H9 (cell line): Measurements from ENCODE around the gene ZBTB47. TPM values are rescaled to one million over a fixed set of nuclear protein-coding genes. Genes with fewer than 3 reads are reported as not detected.

Source experiments
- DNase-seq: peaks from one replicate; pipeline ENCODE4 v3.0.0-alpha.2; 2017
- H2AFZ ChIP-seq: one replicate; pipeline ENCODE4 v1.6.1; 2013; ENCODE audit warnings: mild to moderate bottlenecking, low read length, control low read depth, moderate library complexity
- H2AK5ac ChIP-seq: 2 replicates; pipeline ENCODE4 v1.6.1; 2013; ENCODE audit warnings: low read length, control low read depth, mixed read lengths; ENCODE audit not compliant: insufficient read length
- H2BK120ac ChIP-seq: one replicate; pipeline ENCODE4 v1.6.1; 2013; ENCODE audit warnings: low read depth, mild to moderate bottlenecking, low read length, control low read depth, inconsistent platforms; ENCODE audit not compliant: poor library complexity, severe bottlenecking
- H2BK12ac ChIP-seq: 2 replicates; pipeline ENCODE4 v1.6.1; 2013; ENCODE audit warnings: low read length, control low read depth, mixed read lengths, low read depth; ENCODE audit not compliant: insufficient read length
- H2BK15ac ChIP-seq: 2 replicates; pipeline ENCODE4 v1.6.1; 2013; ENCODE audit warnings: low read depth, low read length, control low read depth
- H2BK20ac ChIP-seq: one replicate; pipeline ENCODE4 v1.6.1; 2013; ENCODE audit warnings: low read depth, mild to moderate bottlenecking, low read length, control low read depth, inconsistent platforms; ENCODE audit not compliant: poor library complexity, severe bottlenecking
- H2BK5ac ChIP-seq: 2 replicates; pipeline ENCODE4 v1.6.1; 2013; ENCODE audit warnings: low read length, control low read depth, mixed read lengths; ENCODE audit not compliant: insufficient read length
- H3K14ac ChIP-seq: 2 replicates; pipeline ENCODE4 v1.6.1; 2013; ENCODE audit warnings: low read length, control low read depth; ENCODE audit not compliant: insufficient read depth
- H3K18ac ChIP-seq: 2 replicates; pipeline ENCODE4 v1.6.1; 2013; ENCODE audit warnings: low read depth, mild to moderate bottlenecking, mixed read lengths, low read length, control low read depth; ENCODE audit not compliant: insufficient read length
- H3K23ac ChIP-seq: 2 replicates; pipeline ENCODE4 v1.6.1; 2013; ENCODE audit warnings: low read length, control low read depth, mixed read lengths, low read depth; ENCODE audit not compliant: insufficient read length
- H3K23me2 ChIP-seq: 2 replicates; pipeline ENCODE4 v1.6.1; 2013; ENCODE audit warnings: low read depth, mild to moderate bottlenecking, mixed read lengths, low read length, control low read depth; ENCODE audit not compliant: insufficient read length, poor library complexity, severe bottlenecking
- H3K27ac ChIP-seq: 2 replicates; pipeline ENCODE4 v1.5.1; 2013; ENCODE audit warnings: low read length, control low read depth, mixed read lengths, low read depth; ENCODE audit not compliant: insufficient read length
- H3K27me3 ChIP-seq: 2 replicates; pipeline ENCODE4 v1.6.1; 2013; ENCODE audit warnings: low read length, control low read depth, inconsistent platforms; ENCODE audit not compliant: insufficient read depth
- H3K4ac ChIP-seq: 2 replicates; pipeline ENCODE4 v1.6.1; 2013; ENCODE audit warnings: low read depth, mild to moderate bottlenecking, control low read depth, inconsistent platforms, low read length, moderate library complexity
- H3K4me1 ChIP-seq: 2 replicates; pipeline ENCODE4 v1.6.1; 2013; ENCODE audit warnings: low read length, control low read depth, inconsistent platforms; ENCODE audit not compliant: insufficient read depth
- H3K4me2 ChIP-seq: 2 replicates; pipeline ENCODE4 v1.6.1; 2013; ENCODE audit warnings: low read length, control low read depth, mixed read lengths; ENCODE audit not compliant: insufficient read length, insufficient read depth
- H3K56ac ChIP-seq: 2 replicates; pipeline ENCODE4 v1.6.1; 2013; ENCODE audit warnings: low read depth, mild to moderate bottlenecking, mixed read lengths, low read length, control low read depth; ENCODE audit not compliant: insufficient read length
- H3K79me1 ChIP-seq: 2 replicates; pipeline ENCODE4 v1.6.1; 2013; ENCODE audit warnings: low read depth, mild to moderate bottlenecking, moderate library complexity, low read length, control low read depth, inconsistent platforms; ENCODE audit not compliant: insufficient read depth, poor library complexity, severe bottlenecking
- H3K79me2 ChIP-seq: 2 replicates; pipeline ENCODE4 v1.6.1; 2013; ENCODE audit warnings: low read length, control low read depth, inconsistent platforms; ENCODE audit not compliant: insufficient read depth
- H3K9ac ChIP-seq: 2 replicates; pipeline ENCODE4 v1.6.1; 2013; ENCODE audit warnings: low read length, control low read depth, mixed read lengths; ENCODE audit not compliant: insufficient read length; ENCODE audit errors: extremely low read depth
- H3K9me3 ChIP-seq: one replicate; pipeline ENCODE4 v1.6.1; 2013; ENCODE audit warnings: low read depth, low read length, inconsistent platforms; ENCODE audit not compliant: control insufficient read depth
- H3T11ph ChIP-seq: one replicate; pipeline ENCODE4 v1.6.1; 2013; ENCODE audit warnings: mild to moderate bottlenecking, low read length, control low read depth, inconsistent platforms
- H4K20me1 ChIP-seq: one replicate; pipeline ENCODE4 v1.6.1; 2013; ENCODE audit not compliant: control insufficient read depth, insufficient read length, insufficient read depth
- H4K5ac ChIP-seq: 2 replicates; pipeline ENCODE4 v1.6.1; 2013; ENCODE audit warnings: low read depth, mild to moderate bottlenecking, mixed read lengths, low read length, control low read depth; ENCODE audit not compliant: insufficient read length
- H4K8ac ChIP-seq: replicated peaks from 2 replicates; pipeline ENCODE4 v1.6.1; 2013; ENCODE audit warnings: low read length, control low read depth, mixed read lengths, low read depth; ENCODE audit not compliant: insufficient read length
- H4K91ac ChIP-seq: 2 replicates; pipeline ENCODE4 v1.6.1; 2013; ENCODE audit warnings: low read depth, mild to moderate bottlenecking, moderate library complexity, mixed read lengths, low read length, control low read depth; ENCODE audit not compliant: insufficient read length
- H3K27ac Mint-ChIP-seq, 3 experiments: 2 replicates in 2 of 3; 3 replicates in 1 of 3; pipeline ENCODE4 v1.8.0; 2020 to 2021; ENCODE audit warnings: mixed read lengths in 3 of 3, mild to moderate bottlenecking in 1 of 3, moderate library complexity in 1 of 3
- H3K27me3 Mint-ChIP-seq: 2 replicates; pipeline ENCODE4 v1.8.0; 2021; ENCODE audit warnings: low read depth, mild to moderate bottlenecking, moderate library complexity, mixed read lengths
- H3K36me3 Mint-ChIP-seq, 3 experiments: 2 replicates in 2 of 3; 3 replicates in 1 of 3; pipeline ENCODE4 v1.8.0; 2020 to 2021; ENCODE audit warnings: low read depth in 3 of 3, mixed read lengths in 3 of 3; ENCODE audit not compliant: insufficient read depth in 1 of 3
- H3K4me1 Mint-ChIP-seq, 2 experiments: 2 replicates each; pipeline ENCODE4 v1.8.0; 2020; ENCODE audit warnings: mixed read lengths in 2 of 2
- H3K4me3 Mint-ChIP-seq, 2 experiments: 2 replicates in 1 of 2; 3 replicates in 1 of 2; pipeline ENCODE4 v1.8.0; 2020 to 2021; ENCODE audit warnings: mild to moderate bottlenecking in 2 of 2, mixed read lengths in 2 of 2, moderate library complexity in 1 of 2
- H3K9me3 Mint-ChIP-seq, 2 experiments: 2 replicates in 1 of 2; 3 replicates in 1 of 2; pipeline ENCODE4 v1.8.0; 2020; ENCODE audit warnings: mild to moderate bottlenecking in 2 of 2, mixed read lengths in 2 of 2, moderate library complexity in 1 of 2
- CTCF ChIP-seq: fragments of 200-600 bp; sonication (generic); conservative IDR thresholded peaks from 3 replicates; pipeline ENCODE4 v1.8.0; 2021; ENCODE audit warnings: antibody characterized with exemption, mild to moderate bottlenecking
- WGBS: extraction: QIAGEN DNeasy Blood & Tissue Kit; methylation state at CpG from one replicate; pipeline ENCODE4 v1.1.7; 2013; ENCODE audit warnings: missing lambda C conversion rate, low lambda C conversion rate, mixed read lengths; ENCODE audit not compliant: insufficient read length; ENCODE audit errors: extremely low coverage; 5-methylcytosine and 5-hydroxymethylcytosine counted together
- total RNA-seq: library from RNA; stranded (reverse); gene quantifications from 2 replicates; pipeline ENCODE4 v1.2.1, GENCODE V29; 2021

The ZBTB47 gene
- total RNA-seq, 1 experiment from 2014 or later = 3.6 TPM

- Mint-ChIP-seq H3K36me3 (peaks cover 3 to 21% (median 8%) of the 10 kb centered on the region in 3 experiments; a peak in 6 of 7 replicates), H3K4me1 (peaks cover 3 to 7% of the 10 kb centered on the region in 2 experiments; a peak in 3 of 4 replicates), H3K27ac (no peak overlapping the region), H3K4me3 (no peak overlapping the region), H3K27me3 (no peaks in the 10 kb centered on the region), H3K9me3 (no peaks in the 10 kb centered on the region)
- no peak overlapping the region for H3K18ac ChIP-seq
- H2BK15ac ChIP-seq = no peak overlapping the region
- no peak for DNase-seq
- no peak overlapping the region for H2BK12ac ChIP-seq
- H4K91ac ChIP-seq = no peak overlapping the region
- H2AK5ac ChIP-seq = no peak overlapping the region
- no peak overlapping the region for H3K9ac ChIP-seq
- WGBS = no CpG with 5 or more reads among the region's 7 CpGs
- no peak overlapping the region for H2BK20ac ChIP-seq
- TF ChIP-seq CTCF = no peak
- H3K9me3 ChIP-seq = no peaks in the 10 kb centered on the region
- H3K23me2 ChIP-seq = no peaks in the 10 kb centered on the region
- no peak overlapping the region for H3K4ac ChIP-seq
- H3K56ac ChIP-seq = no peak overlapping the region
- H3K4me2 ChIP-seq = no peak overlapping the region
- no peaks in the 10 kb centered on the region for H3K27me3 ChIP-seq
- H2BK5ac ChIP-seq = no peak overlapping the region
- H2BK120ac ChIP-seq = no peak overlapping the region
- H4K5ac ChIP-seq = no peak overlapping the region
- no peak overlapping the region for H3T11ph ChIP-seq
- no peak overlapping the region for H3K14ac ChIP-seq
- H4K20me1 ChIP-seq = no peaks in the 10 kb centered on the region
- no peak overlapping the region for H3K27ac ChIP-seq
- H3K79me1 ChIP-seq = no peaks in the 10 kb centered on the region
- no peak overlapping the region for H4K8ac ChIP-seq
- H3K4me1 ChIP-seq = no peaks in the 10 kb centered on the region
- no peak overlapping the region for H3K23ac ChIP-seq
- no peaks in the 10 kb centered on the region for H3K79me2 ChIP-seq
- no peak overlapping the region for H2AFZ ChIP-seq
Measured at GRCh38 chr3:42662037-42662812, 8.7 kb downstream of the ZBTB47 start.
